ENCODE data around the gene AKR1C1.
"Not testable (repeated sequence)": the region's sequence is repeated elsewhere in the genome, so short reads cannot be mapped to it uniquely, and the experiment has no call there.

AKR1C1 gene

GRCh38 chr10:4984971-4985594 lies 21.9 kb downstream of the AKR1C1 start:
- no peak for DNase-seq

- DNase-seq: not testable (repeated sequence)
Observed at GRCh38 chr10:4988000-4988641, 24.9 kb downstream of the AKR1C1 start.

GRCh38 chr10:4990217-4990616 lies 27.0 kb downstream of the AKR1C1 start:
- no peak for DNase-seq

GRCh38 chr10:4991463-4991862 lies 28.2 kb downstream of the AKR1C1 start:
- DNase-seq: not testable (repeated sequence)

- DNase-seq: not testable (repeated sequence)
Observed at GRCh38 chr10:4992564-4992963, 29.3 kb downstream of the AKR1C1 start.

GRCh38 chr10:4994260-4994659 lies 31.0 kb downstream of the AKR1C1 start:
- not testable (repeated sequence) for DNase-seq

- DNase-seq: no peak
Observed at GRCh38 chr10:4998671-4999070, 35.5 kb downstream of the AKR1C1 start.

- DNase-seq: no peak
Observed at GRCh38 chr10:5002013-5002727, 39.0 kb downstream of the AKR1C1 start.

GRCh38 chr10:5003127-5004029 lies 40.2 kb downstream of the AKR1C1 start, which contains the start of gene AKR1C2:
Gene AKR1C2 (minus strand): TSS chr10:5003857. CDS start chr10:5003835, 22 bp downstream.
- DNase-seq: not testable (repeated sequence)

- DNase-seq: not testable (repeated sequence)
Observed at GRCh38 chr10:5004030-5004385, 40.8 kb downstream of the AKR1C1 start.

GRCh38 chr10:5004501-5004900 lies 41.3 kb downstream of the AKR1C1 start:
- not testable (repeated sequence) for DNase-seq

GRCh38 chr10:5008857-5009548 lies 45.8 kb downstream of the AKR1C1 start:
- not testable (repeated sequence) for DNase-seq

- DNase-seq: not testable (repeated sequence)
Observed at GRCh38 chr10:5010043-5010442, 46.8 kb downstream of the AKR1C1 start.

- not testable (repeated sequence) for DNase-seq
Observed at GRCh38 chr10:5011392-5011791, 48.2 kb downstream of the AKR1C1 start.

GRCh38 chr10:5012595-5012994 lies 49.4 kb downstream of the AKR1C1 start:
- no peak for DNase-seq

GRCh38 chr10:5013385-5013784 lies 50.2 kb downstream of the AKR1C1 start:
- no peak for DNase-seq

- not testable (repeated sequence) for DNase-seq
Observed at GRCh38 chr10:5014200-5014910, 51.1 kb downstream of the AKR1C1 start.

GRCh38 chr10:5014936-5015335 lies 51.7 kb downstream of the AKR1C1 start:
- no peak for DNase-seq

- DNase-seq: no peak
Observed at GRCh38 chr10:5018134-5018533, 54.9 kb downstream of the AKR1C1 start.

- DNase-seq: not testable (repeated sequence)
Observed at GRCh38 chr10:5018671-5019277, 55.6 kb downstream of the AKR1C1 start.
